ENCODE results near the gene SLC8A1.

SLC8A1 gene

GRCh38 chr2:40348665-40349064 is 103.2 kb downstream of the SLC8A1 start:
- Mint-ChIP-seq H3K27me3 (no peaks in the 10 kb centered on the region), H3K4me3 (no peak overlapping the region), H3K27ac (no peak overlapping the region), H3K36me3 (no peaks in the 10 kb centered on the region), H3K4me1 (ENCODE audit: low read depth) (no peaks in the 10 kb centered on the region), H3K9me3 (ENCODE audit: low read depth) (no peaks in the 10 kb centered on the region)

DNA sequence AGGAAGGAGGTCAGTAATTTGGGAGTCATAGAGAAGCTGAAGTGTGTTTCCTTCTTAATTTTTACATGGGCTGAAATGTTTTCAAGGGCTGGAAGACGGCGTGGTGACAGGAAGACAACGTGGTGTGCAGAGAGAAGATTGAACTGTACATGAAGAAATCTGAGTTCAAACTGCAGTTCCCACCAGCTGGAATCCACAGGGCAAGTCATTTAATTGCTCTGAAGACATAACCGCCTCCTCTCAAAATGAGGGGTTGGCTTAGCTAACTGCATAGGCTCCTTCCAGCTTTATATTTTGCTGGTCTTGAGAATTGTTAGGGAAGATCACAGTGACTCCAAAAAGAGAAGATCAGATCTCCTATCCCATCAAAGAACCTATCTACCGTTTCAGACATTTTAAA is 103.9 kb downstream of the SLC8A1 start:
- no peaks in the 10 kb centered on the region for H3K9me3 Mint-ChIP-seq (ENCODE audit: low read depth)
- no peaks in the 10 kb centered on the region for H3K27me3 Mint-ChIP-seq
- H3K4me3 Mint-ChIP-seq: no peak overlapping the region
- no peaks in the 10 kb centered on the region for H3K36me3 Mint-ChIP-seq
- H3K27ac Mint-ChIP-seq: no peak overlapping the region
- H3K4me1 Mint-ChIP-seq (ENCODE audit: low read depth): no peaks in the 10 kb centered on the region

- H3K27ac Mint-ChIP-seq: no peak overlapping the region
- H3K9me3 Mint-ChIP-seq (ENCODE audit: low read depth): no peaks in the 10 kb centered on the region
- no peaks in the 10 kb centered on the region for H3K4me1 Mint-ChIP-seq (ENCODE audit: low read depth)
- H3K36me3 Mint-ChIP-seq: no peaks in the 10 kb centered on the region
- H3K4me3 Mint-ChIP-seq: no peak overlapping the region
- no peaks in the 10 kb centered on the region for H3K27me3 Mint-ChIP-seq
These were observed 105.1 kb downstream of the SLC8A1 start for GRCh38 chr2:40346535-40347354.

- Mint-ChIP-seq H3K27ac (no peak overlapping the region), H3K4me3 (no peak overlapping the region), H3K36me3 (no peaks in the 10 kb centered on the region), H3K27me3 (no peaks in the 10 kb centered on the region), H3K4me1 (ENCODE audit: low read depth) (no peaks in the 10 kb centered on the region), H3K9me3 (ENCODE audit: low read depth) (no peaks in the 10 kb centered on the region)
These were observed 107.5 kb downstream of the SLC8A1 start for GRCh38 chr2:40344364-40344763.

DNA sequence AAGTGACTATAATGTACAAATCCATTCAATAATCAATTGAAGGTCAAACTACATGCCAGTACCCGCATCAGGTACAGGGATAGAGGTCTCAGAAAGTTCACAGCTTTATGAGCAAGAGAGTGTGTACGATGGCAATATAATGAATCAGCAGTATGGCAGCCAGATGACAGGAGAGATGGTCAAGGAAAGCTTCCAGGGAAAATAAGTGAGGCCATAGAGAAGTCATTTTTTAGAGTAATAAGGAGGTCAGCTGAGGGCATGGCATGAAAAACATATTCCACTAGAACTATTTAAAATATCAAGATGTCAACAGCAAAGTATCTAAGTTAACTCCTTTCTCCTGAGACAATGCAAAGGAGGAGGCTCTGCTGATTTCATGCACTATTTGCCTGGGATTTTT is 108.0 kb downstream of the SLC8A1 start:
- no peaks in the 10 kb centered on the region for H3K27me3 Mint-ChIP-seq
- H3K27ac Mint-ChIP-seq: no peak overlapping the region
- H3K4me3 Mint-ChIP-seq: no peak overlapping the region
- H3K4me1 Mint-ChIP-seq (ENCODE audit: low read depth): no peaks in the 10 kb centered on the region
- H3K9me3 Mint-ChIP-seq (ENCODE audit: low read depth): no peaks in the 10 kb centered on the region
- no peaks in the 10 kb centered on the region for H3K36me3 Mint-ChIP-seq

GRCh38 chr2:40341198-40341597 is 110.7 kb downstream of the SLC8A1 start:
- Mint-ChIP-seq H3K27me3 (no peaks in the 10 kb centered on the region), H3K9me3 (ENCODE audit: low read depth) (no peaks in the 10 kb centered on the region), H3K27ac (no peak overlapping the region), H3K4me1 (ENCODE audit: low read depth) (no peaks in the 10 kb centered on the region), H3K36me3 (no peaks in the 10 kb centered on the region), H3K4me3 (no peak overlapping the region)

GRCh38 chr2:40339026-40339425 is 112.9 kb downstream of the SLC8A1 start:
- no peak overlapping the region for H3K4me3 Mint-ChIP-seq
- H3K27me3 Mint-ChIP-seq: no peaks in the 10 kb centered on the region
- no peak overlapping the region for H3K27ac Mint-ChIP-seq
- H3K36me3 Mint-ChIP-seq: no peaks in the 10 kb centered on the region
- H3K9me3 Mint-ChIP-seq (ENCODE audit: low read depth): no peaks in the 10 kb centered on the region
- H3K4me1 Mint-ChIP-seq (ENCODE audit: low read depth): no peaks in the 10 kb centered on the region

DNA sequence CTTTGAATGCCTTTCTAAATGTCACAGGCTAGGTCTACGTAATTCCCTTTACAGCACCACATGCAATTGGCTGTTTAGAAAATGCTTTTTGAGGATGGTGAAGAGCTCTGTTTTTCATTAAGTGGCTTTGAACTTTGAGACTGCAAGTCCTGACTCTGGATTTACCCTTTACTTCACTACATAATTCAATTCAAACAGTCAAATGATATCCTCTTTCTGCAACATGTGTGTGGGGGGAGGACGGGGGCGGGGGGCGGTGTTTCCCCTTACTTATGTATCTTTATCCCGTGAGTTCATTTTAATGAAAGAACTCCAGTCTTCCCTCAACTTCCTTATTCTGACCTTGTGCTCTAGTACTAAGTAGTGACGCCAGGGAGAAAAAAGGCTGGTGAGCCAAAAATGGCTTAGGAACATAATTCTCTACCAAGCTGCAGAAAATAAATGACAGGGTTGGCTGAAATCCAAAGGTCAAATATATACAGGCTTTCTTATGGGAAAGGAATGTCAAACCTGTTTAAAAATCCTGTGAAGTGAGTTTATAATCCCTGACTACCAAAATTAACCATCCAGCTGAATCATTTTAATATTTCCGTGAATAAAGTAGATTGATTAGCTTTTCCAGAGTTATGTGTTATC is 119.6 kb downstream of the SLC8A1 start:
- Mint-ChIP-seq H3K4me3 (no peak overlapping the region), H3K36me3 (no peaks in the 10 kb centered on the region), H3K9me3 (ENCODE audit: low read depth) (no peaks in the 10 kb centered on the region), H3K4me1 (ENCODE audit: low read depth) (no peaks in the 10 kb centered on the region), H3K27me3 (no peaks in the 10 kb centered on the region), H3K27ac (no peak overlapping the region)

- no peaks in the 10 kb centered on the region for H3K36me3 Mint-ChIP-seq
- no peaks in the 10 kb centered on the region for H3K4me1 Mint-ChIP-seq (ENCODE audit: low read depth)
- H3K27ac Mint-ChIP-seq: no peak overlapping the region
- no peak overlapping the region for H3K4me3 Mint-ChIP-seq
- H3K9me3 Mint-ChIP-seq (ENCODE audit: low read depth): no peaks in the 10 kb centered on the region
- no peaks in the 10 kb centered on the region for H3K27me3 Mint-ChIP-seq
These were observed 121.8 kb downstream of the SLC8A1 start for GRCh38 chr2:40330096-40330495.

- Mint-ChIP-seq H3K9me3 (ENCODE audit: low read depth) (no peaks in the 10 kb centered on the region), H3K4me1 (ENCODE audit: low read depth) (no peaks in the 10 kb centered on the region), H3K36me3 (no peaks in the 10 kb centered on the region)
These were observed 122.2 kb downstream of the SLC8A1 start for GRCh38 chr2:40329739-40330030.

GRCh38 chr2:40325116-40325515 is 126.8 kb downstream of the SLC8A1 start:
- no peak overlapping the region for H3K27ac Mint-ChIP-seq
- H3K9me3 Mint-ChIP-seq (ENCODE audit: low read depth): no peaks in the 10 kb centered on the region
- no peaks in the 10 kb centered on the region for H3K36me3 Mint-ChIP-seq
- no peaks in the 10 kb centered on the region for H3K4me1 Mint-ChIP-seq (ENCODE audit: low read depth)
- no peak overlapping the region for H3K4me3 Mint-ChIP-seq
- no peaks in the 10 kb centered on the region for H3K27me3 Mint-ChIP-seq

More at GRCh38 chr2:40329739-40330030, 122.2 kb downstream of the SLC8A1 start:
- no peaks in the 10 kb centered on the region for H3K27me3 Mint-ChIP-seq
- no peak overlapping the region for H3K27ac Mint-ChIP-seq
- no peak overlapping the region for H3K4me3 Mint-ChIP-seq

- H3K9me3 Mint-ChIP-seq (ENCODE audit: low read depth): no peaks in the 10 kb centered on the region
- H3K36me3 Mint-ChIP-seq: no peaks in the 10 kb centered on the region
- H3K4me1 Mint-ChIP-seq (ENCODE audit: low read depth): no peaks in the 10 kb centered on the region
- H3K4me3 Mint-ChIP-seq: no peak overlapping the region
- H3K27ac Mint-ChIP-seq: no peak overlapping the region
- no peaks in the 10 kb centered on the region for H3K27me3 Mint-ChIP-seq
These were observed 127.2 kb downstream of the SLC8A1 start for GRCh38 chr2:40324656-40325055.

- Mint-ChIP-seq H3K36me3 (no peaks in the 10 kb centered on the region), H3K4me1 (ENCODE audit: low read depth) (no peaks in the 10 kb centered on the region), H3K27ac (no peak overlapping the region), H3K4me3 (no peak overlapping the region), H3K27me3 (no peaks in the 10 kb centered on the region), H3K9me3 (ENCODE audit: low read depth) (no peaks in the 10 kb centered on the region)
These were observed 130.1 kb downstream of the SLC8A1 start for GRCh38 chr2:40321822-40322221.

DNA sequence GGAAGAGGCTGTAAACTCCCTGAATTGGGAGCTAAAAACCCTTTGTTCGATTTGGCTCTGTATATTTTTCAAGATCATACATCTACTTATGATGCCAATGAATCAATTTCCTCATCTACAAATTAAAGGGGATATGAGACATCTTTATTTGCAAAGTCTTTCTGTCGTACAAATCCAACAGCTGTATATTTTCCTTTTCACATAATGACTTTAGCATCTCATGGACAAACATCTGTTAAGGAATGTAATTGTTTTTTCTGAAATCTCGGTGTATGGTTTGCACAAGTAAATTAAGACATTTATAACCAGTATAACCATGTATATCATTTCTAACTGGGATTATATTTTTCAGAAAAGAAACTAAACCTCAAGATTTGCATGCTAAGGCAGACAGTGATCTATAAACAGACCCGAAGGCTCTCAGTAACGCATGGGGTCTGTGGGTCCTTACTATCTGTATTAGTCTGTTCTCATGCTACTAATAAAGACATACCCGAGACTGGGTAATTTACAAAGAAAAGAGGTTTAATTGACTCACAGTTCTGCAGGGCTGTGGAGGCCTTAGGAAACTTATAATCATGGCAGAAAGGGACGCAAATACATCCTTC is 130.8 kb downstream of the SLC8A1 start:
- H3K27ac Mint-ChIP-seq: no peak overlapping the region
- no peak overlapping the region for H3K4me3 Mint-ChIP-seq
- H3K27me3 Mint-ChIP-seq: no peaks in the 10 kb centered on the region
- no peaks in the 10 kb centered on the region for H3K36me3 Mint-ChIP-seq
- H3K4me1 Mint-ChIP-seq (ENCODE audit: low read depth): no peaks in the 10 kb centered on the region
- H3K9me3 Mint-ChIP-seq (ENCODE audit: low read depth): no peaks in the 10 kb centered on the region

GRCh38 chr2:40318921-40319320 is 133.0 kb downstream of the SLC8A1 start:
- Mint-ChIP-seq H3K27ac (no peak overlapping the region), H3K4me3 (no peak overlapping the region), H3K4me1 (ENCODE audit: low read depth) (no peaks in the 10 kb centered on the region), H3K36me3 (no peaks in the 10 kb centered on the region), H3K27me3 (no peaks in the 10 kb centered on the region), H3K9me3 (ENCODE audit: low read depth) (no peaks in the 10 kb centered on the region)
